Measurements from ENCODE around the gene SLC45A2.
"Not testable (repeated sequence)": the region's sequence is repeated elsewhere in the genome, so short reads cannot be mapped to it uniquely, and the experiment has no call there.

SLC45A2 gene

GRCh38 chr5:33925278-33925677, 59.2 kb downstream of the SLC45A2 start:
- no peak for TF ChIP-seq JUND (IDR thresholded peaks at IDR 0.05; ENCODE audit: low read depth)
- no peak for DNase-seq (ENCODE audit: low read depth in 1 of 2, low spot score in 1 of 2)
- in situ Hi-C loops (cut with HindIII; ENCODE audit: low pct_unique_long_range_greater_than_20kb, low sequenced_read_pairs), result no loop called here

GRCh38 chr5:33921002-33921401, 63.5 kb downstream of the SLC45A2 start:
- no peak for TF ChIP-seq JUND (IDR thresholded peaks at IDR 0.05; ENCODE audit: low read depth)
- in situ Hi-C loops (cut with HindIII; ENCODE audit: low pct_unique_long_range_greater_than_20kb, low sequenced_read_pairs), result no loop called here
- DNase-seq (ENCODE audit: low read depth in 1 of 2, low spot score in 1 of 2), result no peak

- in situ Hi-C loops (cut with HindIII; ENCODE audit: low pct_unique_long_range_greater_than_20kb, low sequenced_read_pairs), result not testable (repeated sequence)
Observed at GRCh38 chr5:33914844-33915243, 69.6 kb downstream of the SLC45A2 start.

GRCh38 chr5:33906248-33906647, 78.2 kb downstream of the SLC45A2 start:
- in situ Hi-C loops (cut with HindIII; ENCODE audit: low pct_unique_long_range_greater_than_20kb, low sequenced_read_pairs), result not testable (repeated sequence)
- peak in 1 of 2 experiments; percentile 18 for DNase-seq (ENCODE audit: low read depth in 1 of 2, low spot score in 1 of 2)

More at GRCh38 chr5:33914844-33915243, 69.6 kb downstream of the SLC45A2 start:
- not testable (repeated sequence) for DNase-seq (ENCODE audit: low read depth in 1 of 2, low spot score in 1 of 2)

- no peak for DNase-seq (ENCODE audit: low read depth in 1 of 2, low spot score in 1 of 2)
- in situ Hi-C loops (cut with HindIII; ENCODE audit: low pct_unique_long_range_greater_than_20kb, low sequenced_read_pairs), result no loop called here
- TF ChIP-seq JUND (IDR thresholded peaks at IDR 0.05; ENCODE audit: low read depth), result no peak
Observed at GRCh38 chr5:33905381-33905780, 79.1 kb downstream of the SLC45A2 start.

- DNase-seq (ENCODE audit: low read depth in 1 of 2, low spot score in 1 of 2), result no peak
- in situ Hi-C loops (cut with HindIII; ENCODE audit: low pct_unique_long_range_greater_than_20kb, low sequenced_read_pairs), result no loop called here
- no peak for TF ChIP-seq JUND (IDR thresholded peaks at IDR 0.05; ENCODE audit: low read depth)
Observed at GRCh38 chr5:33903118-33903517, 81.4 kb downstream of the SLC45A2 start.

- in situ Hi-C loops (cut with HindIII; ENCODE audit: low pct_unique_long_range_greater_than_20kb, low sequenced_read_pairs), result no loop called here
- DNase-seq (ENCODE audit: low read depth in 1 of 2, low spot score in 1 of 2), result no peak
- TF ChIP-seq JUND (IDR thresholded peaks at IDR 0.05; ENCODE audit: low read depth), result no peak
Observed at GRCh38 chr5:33901156-33901555, 83.3 kb downstream of the SLC45A2 start.
